ENCODE results near the gene SLC39A5. TPM values are rescaled to one million over a fixed set of nuclear protein-coding genes. Genes with fewer than 3 reads are reported as not detected.

SLC39A5 gene
- total and polyA plus RNA-seq, 2 of the 13 experiments (the other 11 are each of a cell fraction or from before 2014, with no cell fraction given): 59.7 to 101 TPM

DNA sequence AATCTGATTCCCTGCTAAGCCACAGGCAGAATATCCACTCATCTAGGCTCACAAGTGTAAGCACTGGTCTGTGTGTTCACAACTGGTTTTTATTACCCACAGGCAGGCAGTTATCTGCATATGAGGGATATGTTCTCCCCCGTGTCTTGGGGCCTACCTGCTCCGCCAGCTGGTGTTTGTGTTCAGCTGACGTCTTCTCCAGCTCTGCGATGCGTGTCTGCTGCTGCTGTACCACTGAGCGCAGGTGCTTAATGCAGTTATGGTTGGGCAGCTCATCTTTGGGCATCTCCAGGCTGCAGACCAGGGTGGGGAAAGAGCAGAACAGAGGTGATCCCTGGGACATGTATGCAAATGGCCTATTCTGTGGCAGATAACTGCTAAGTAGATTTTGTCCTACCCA, 21.8 kb upstream of the SLC39A5 start:
- Histone ChIP-seq H3K79me2 (ENCODE audit: insufficient read depth, low read length) (no peaks in the 10 kb centered on the region), H3K9me3 (ENCODE audit: low read length) (no peaks in the 10 kb centered on the region), H3K27ac (ENCODE audit: extremely low read length, insufficient read depth, low read length) (no peak overlapping the region), H3K36me3 (replicated peaks in 1 of 2; ENCODE audit: control insufficient read depth in 1 of 2, insufficient read depth in 2 of 2, low read length in 2 of 2) (peaks cover 25 to 64% of the 10 kb centered on the region in 2 experiments), H4K20me1 (ENCODE audit: insufficient read depth, low read length) (no peaks in the 10 kb centered on the region), H3K4me1 (ENCODE audit: insufficient read depth, low read length) (no peaks in the 10 kb centered on the region), H3K9ac (ENCODE audit: insufficient read depth, low read depth, low read length) (no peak overlapping the region), H3K4me2 (ENCODE audit: low read depth, low read length) (no peak overlapping the region), H3K27me3 (ENCODE audit: control insufficient read depth in 1 of 2, insufficient read depth in 2 of 2, low read length in 2 of 2) (no peaks in the 10 kb centered on the region), H3K4me3 (replicated peaks in 1 of 3; ENCODE audit: insufficient read depth in 1 of 3, low read depth in 2 of 3, low read length in 3 of 3) (no peak overlapping the region), H2AFZ (ENCODE audit: low read length) (no peak overlapping the region)
- no peak for ATAC-seq
- intact Hi-C loops (cut with micrococcal nuclease; ENCODE audit: unreplicated experiment): no loop called here
- DNase-seq (ENCODE audit: low spot score): no peak
- no peak for FAIRE-seq
- ChIA-PET POLR2A (interaction anchor here (1.9 to 3.6 kb wide), 2 partner anchors 14 to 23 kb away, joined by 8 to 34 read pairs; partner anchors contain the start of gene RNF41), CTCF (ENCODE audit: low intra/inter-chr PET ratio, low total read pairs) (interaction anchor here (0.8 kb wide), 1 partner anchor 15 kb away, joined by 4 read pairs; no protein-coding TSS in a partner anchor)
- no peak for TF ChIP-seq TEAD2 (CRISPR knock-in tag; IDR thresholded peaks at IDR 0.05)
- TF ChIP-seq MLLT10 (CRISPR knock-in tag; IDR thresholded peaks at IDR 0.05): no peak
- TF ChIP-seq HHEX (CRISPR knock-in tag; IDR thresholded peaks at IDR 0.05): no peak
- TF ChIP-seq ZNF296 (CRISPR knock-in tag; conservative IDR thresholded peaks at IDR 0.05): no peak
- TF ChIP-seq ZNF33A (CRISPR knock-in tag; IDR thresholded peaks at IDR 0.05; ENCODE audit: borderline replicate concordance): no peak
- TF ChIP-seq ZNF263 (CRISPR knock-in tag; IDR thresholded peaks at IDR 0.05): no peak
- no peak for TF ChIP-seq ZNF17 (CRISPR knock-in tag; IDR thresholded peaks at IDR 0.05)
- TF ChIP-seq, protein P1, sequence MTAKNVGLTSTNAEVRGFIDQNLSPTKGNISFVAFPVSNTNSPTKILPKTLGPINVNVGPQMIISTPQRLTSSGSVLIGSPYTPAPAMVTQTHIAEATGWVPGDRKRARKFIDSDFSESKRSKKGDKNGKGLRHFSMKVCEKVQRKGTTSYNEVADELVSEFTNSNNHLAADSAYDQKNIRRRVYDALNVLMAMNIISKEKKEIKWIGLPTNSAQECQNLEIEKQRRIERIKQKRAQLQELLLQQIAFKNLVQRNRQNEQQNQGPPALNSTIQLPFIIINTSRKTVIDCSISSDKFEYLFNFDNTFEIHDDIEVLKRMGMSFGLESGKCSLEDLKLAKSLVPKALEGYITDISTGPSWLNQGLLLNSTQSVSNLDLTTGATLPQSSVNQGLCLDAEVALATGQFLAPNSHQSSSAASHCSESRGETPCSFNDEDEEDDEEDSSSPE (CRISPR knock-in tag; IDR thresholded peaks at IDR 0.05): no peak
- no peak for TF ChIP-seq GFI1 (CRISPR knock-in tag; IDR thresholded peaks at IDR 0.05; ENCODE audit: borderline replicate concordance)
- TF ChIP-seq FOXA3 (CRISPR knock-in tag; IDR thresholded peaks at IDR 0.05): no peak
- TF ChIP-seq, protein P2, sequence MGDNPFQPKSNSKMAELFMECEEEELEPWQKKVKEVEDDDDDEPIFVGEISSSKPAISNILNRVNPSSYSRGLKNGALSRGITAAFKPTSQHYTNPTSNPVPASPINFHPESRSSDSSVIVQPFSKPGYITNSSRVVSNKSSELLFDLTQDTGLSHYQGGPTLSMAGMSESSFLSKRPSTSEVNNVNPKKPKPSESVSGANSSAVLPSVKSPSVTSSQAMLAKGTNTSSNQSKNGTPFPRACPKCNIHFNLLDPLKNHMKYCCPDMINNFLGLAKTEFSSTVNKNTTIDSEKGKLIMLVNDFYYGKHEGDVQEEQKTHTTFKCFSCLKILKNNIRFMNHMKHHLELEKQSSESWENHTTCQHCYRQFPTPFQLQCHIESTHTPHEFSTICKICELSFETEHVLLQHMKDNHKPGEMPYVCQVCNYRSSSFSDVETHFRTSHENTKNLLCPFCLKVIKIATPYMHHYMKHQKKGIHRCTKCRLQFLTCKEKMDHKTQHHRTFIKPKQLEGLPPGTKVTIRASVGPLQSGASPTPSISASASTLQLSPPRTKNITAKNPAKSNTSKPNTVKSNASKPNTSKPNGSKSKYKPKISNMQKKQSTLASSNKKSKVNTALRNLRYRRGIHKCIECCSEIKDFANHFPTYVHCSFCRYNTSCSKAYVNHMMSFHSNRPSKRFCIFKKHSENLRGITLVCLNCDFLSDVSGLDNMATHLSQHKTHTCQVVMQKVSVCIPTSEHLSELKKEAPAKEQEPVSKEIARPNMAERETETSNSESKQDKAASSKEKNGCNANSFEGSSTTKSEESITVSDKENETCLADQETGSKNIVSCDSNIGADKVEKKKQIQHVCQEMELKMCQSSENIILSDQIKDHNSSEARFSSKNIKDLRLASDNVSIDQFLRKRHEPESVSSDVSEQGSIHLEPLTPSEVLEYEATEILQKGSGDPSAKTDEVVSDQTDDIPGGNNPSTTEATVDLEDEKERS (CRISPR knock-in tag; IDR thresholded peaks at IDR 0.05): no peak
- TF ChIP-seq, protein P3, sequence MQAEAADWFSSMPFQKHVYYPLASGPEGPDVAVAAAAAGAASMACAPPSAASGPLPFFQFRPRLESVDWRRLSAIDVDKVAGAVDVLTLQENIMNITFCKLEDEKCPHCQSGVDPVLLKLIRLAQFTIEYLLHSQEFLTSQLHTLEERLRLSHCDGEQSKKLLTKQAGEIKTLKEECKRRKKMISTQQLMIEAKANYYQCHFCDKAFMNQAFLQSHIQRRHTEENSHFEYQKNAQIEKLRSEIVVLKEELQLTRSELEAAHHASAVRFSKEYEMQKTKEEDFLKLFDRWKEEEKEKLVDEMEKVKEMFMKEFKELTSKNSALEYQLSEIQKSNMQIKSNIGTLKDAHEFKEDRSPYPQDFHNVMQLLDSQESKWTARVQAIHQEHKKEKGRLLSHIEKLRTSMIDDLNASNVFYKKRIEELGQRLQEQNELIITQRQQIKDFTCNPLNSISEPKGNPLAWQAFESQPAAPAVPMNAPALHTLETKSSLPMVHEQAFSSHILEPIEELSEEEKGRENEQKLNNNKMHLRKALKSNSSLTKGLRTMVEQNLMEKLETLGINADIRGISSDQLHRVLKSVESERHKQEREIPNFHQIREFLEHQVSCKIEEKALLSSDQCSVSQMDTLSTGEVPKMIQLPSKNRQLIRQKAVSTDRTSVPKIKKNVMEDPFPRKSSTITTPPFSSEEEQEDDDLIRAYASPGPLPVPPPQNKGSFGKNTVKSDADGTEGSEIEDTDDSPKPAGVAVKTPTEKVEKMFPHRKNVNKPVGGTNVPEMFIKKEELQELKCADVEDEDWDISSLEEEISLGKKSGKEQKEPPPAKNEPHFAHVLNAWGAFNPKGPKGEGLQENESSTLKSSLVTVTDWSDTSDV (CRISPR knock-in tag; IDR thresholded peaks at IDR 0.05): no peak
- no peak for TF ChIP-seq RXRB (CRISPR knock-in tag; IDR thresholded peaks at IDR 0.05; ENCODE audit: borderline replicate concordance)
- TF ChIP-seq NR2F1 (CRISPR knock-in tag; IDR thresholded peaks at IDR 0.05): no peak
- in situ Hi-C loops (cut with HindIII; ENCODE audit: extremely low pct_ligation_motif_present, low pct_unique_long_range_greater_than_20kb): no loop called here
- BruUV-seq (replicated peaks): no TSS peak
- 100% methylated on average over 5 of the region's 6 CpGs for WGBS (ENCODE audit: low lambda C conversion rate)

All from HepG2 (cell line).